ENCODE measurements around the gene CSRP3.

The CSRP3 gene

DNA sequence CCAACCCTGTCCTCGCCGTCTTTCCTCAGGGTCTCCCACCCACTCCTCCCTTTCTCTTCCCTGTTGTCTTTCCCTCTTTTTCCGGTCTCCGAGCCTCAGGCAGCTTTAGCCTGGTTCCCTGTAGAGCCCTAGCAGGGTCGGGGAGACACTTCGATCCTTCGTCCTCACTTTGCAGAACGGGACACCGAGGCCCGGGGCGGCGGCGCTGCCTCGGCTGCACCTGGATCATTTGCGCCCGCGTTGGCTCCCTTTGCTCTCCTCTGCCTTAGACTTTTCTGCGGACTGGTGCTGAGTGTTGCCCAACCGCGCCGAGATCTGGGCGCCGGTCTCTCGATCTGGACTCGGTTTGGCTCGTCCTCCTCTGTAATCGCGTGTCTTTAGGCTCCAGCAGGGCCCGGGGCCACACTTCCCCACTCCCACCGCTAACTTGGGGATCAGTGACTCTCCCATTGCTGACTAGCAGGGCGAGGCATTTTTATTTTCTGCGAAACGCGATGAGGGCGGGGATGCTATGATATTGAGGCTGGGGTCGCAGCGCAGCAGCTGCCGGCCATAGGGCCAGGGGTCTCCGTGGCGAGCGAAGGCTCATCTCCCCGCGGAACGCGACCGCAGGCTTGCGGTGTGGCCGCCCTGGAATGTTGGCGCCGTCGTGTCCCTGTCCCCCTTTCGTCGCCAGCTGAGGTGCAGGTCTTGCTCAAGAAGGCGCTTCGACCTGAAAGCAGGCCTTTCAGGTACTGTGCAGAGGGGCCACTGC is 40.6 kb upstream of the CSRP3 start:
- no peak overlapping the region for H3K27ac ChIP-seq (ENCODE audit: low read length, poor library complexity, severe bottlenecking)
- DNase-seq, result peak; percentile 21

DNA sequence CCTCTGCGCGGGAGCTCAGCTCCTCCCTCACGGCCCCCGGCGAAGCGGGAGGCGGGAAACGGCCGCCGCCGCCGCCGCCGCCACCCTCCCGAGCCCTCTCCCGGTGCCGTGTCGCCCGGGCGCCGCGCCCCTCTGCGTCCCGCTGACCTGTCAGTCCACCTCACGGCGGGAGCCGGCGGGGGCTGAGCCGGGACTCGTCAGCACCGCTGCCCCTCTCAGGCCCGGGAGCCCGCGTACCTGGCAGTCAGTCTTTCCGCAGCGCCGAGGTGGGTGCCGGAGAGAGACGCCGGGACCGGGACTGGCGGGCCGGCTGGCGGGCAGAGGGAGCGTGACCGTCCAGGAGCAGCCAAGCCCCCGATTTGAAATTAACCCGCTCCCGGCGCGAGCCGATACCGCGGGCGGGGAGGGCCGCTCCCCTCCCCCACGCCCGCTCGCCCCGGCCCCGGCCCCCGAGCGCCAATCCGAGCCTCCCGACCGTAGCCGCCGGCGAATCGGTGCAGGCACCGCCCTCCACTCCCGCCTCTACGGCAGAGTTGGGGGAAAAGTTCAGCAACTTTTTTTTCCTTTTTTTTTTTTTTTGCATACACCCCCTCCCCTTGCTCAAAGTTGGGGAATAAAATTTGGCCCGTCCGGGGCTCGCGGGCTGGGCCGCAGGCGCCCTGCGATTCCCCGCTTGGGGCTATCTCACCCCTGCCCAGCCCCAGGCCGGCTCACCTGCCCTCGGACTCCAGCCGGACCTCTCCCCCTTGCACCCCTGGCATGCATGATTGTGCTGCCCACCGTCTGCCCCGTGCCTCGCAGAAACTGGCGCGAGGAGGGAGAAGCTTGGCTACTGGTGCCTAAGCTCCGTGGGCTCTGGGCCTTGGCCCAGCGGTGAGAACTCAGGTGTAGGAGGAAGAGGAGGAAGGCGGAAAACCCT is 39.7 kb upstream of the CSRP3 start:
- Histone ChIP-seq H2BK120ac (ENCODE audit: low read depth, low read length) (no peak overlapping the region), H3K4me2 (ENCODE audit: low read length, poor library complexity, severe bottlenecking) (peak overlapping the region; percentile 100), H3K4me3 (ENCODE audit: insufficient read depth in 1 of 2, low read depth in 1 of 2, low read length in 2 of 2) (peak overlapping the region; percentile 72 to 79), H3K14ac (ENCODE audit: low read length in 2 of 2) (peak overlapping the region in 1 of 2 experiments; percentile 89), H3K79me1 (replicated peaks; ENCODE audit: low read length, poor library complexity, severe bottlenecking) (peaks cover 5% of the 10 kb centered on the region), H2BK12ac (ENCODE audit: low read length in 2 of 2) (no peak overlapping the region), H2BK15ac (ENCODE audit: low read depth, poor library complexity, severe bottlenecking) (no peak overlapping the region), H2AFZ (ENCODE audit: low read depth, low read length) (no peak overlapping the region), H3K9me3 (ENCODE audit: control insufficient read depth, low read length) (no peaks in the 10 kb centered on the region), H3K4ac (ENCODE audit: low read depth in 1 of 2, low read length in 2 of 2) (no peak overlapping the region), H3K23ac (ENCODE audit: low read length in 2 of 2) (peak overlapping the region; percentile 43 to 83), H2AK5ac (ENCODE audit: low read length, severe bottlenecking) (no peak overlapping the region), H4K91ac (ENCODE audit: low read length) (no peak overlapping the region), H2BK5ac (ENCODE audit: low read depth, low read length, poor library complexity, severe bottlenecking) (no peak overlapping the region), H3K27me3 (ENCODE audit: control insufficient read depth in 1 of 2, insufficient read depth in 1 of 2, low read length in 2 of 2) (peaks cover 20 to 28% of the 10 kb centered on the region in 2 experiments), H3K4me1 (ENCODE audit: control insufficient read depth, insufficient read depth, low read depth, low read length) (peaks cover 18% of the 10 kb centered on the region), H3K36me3 (ENCODE audit: control insufficient read depth in 1 of 2, insufficient read depth in 2 of 2, low read depth in 1 of 2, low read length in 2 of 2) (no peaks in the 10 kb centered on the region), H3K18ac (ENCODE audit: low read depth in 1 of 2, low read length in 2 of 2) (peak overlapping the region in 1 of 2 experiments; percentile 70), H4K8ac (ENCODE audit: low read length) (no peak overlapping the region), H3K27ac (ENCODE audit: low read length, poor library complexity, severe bottlenecking) (no peak overlapping the region), H3K9ac (ENCODE audit: low read length) (peak overlapping the region; percentile 19)
- under 1% methylated on average over 56 of the region's 92 CpGs for WGBS
- no peak for DNase-seq

More for the DNA sequence above, 40.6 kb upstream of the CSRP3 start:
- Histone ChIP-seq H3K18ac (ENCODE audit: low read depth in 1 of 2, low read length in 2 of 2) (no peak overlapping the region), H2BK12ac (ENCODE audit: low read length in 2 of 2) (no peak overlapping the region), H4K8ac (ENCODE audit: low read length) (no peak overlapping the region), H2AK5ac (ENCODE audit: low read length, severe bottlenecking) (no peak overlapping the region), H3K4me1 (ENCODE audit: control insufficient read depth, insufficient read depth, low read depth, low read length) (peaks cover 17% of the 10 kb centered on the region), H3K23ac (ENCODE audit: low read length in 2 of 2) (peak overlapping the region in 1 of 2 experiments; percentile 81), H3K9ac (ENCODE audit: low read length) (peak overlapping the region; percentile 19), H3K14ac (ENCODE audit: low read length in 2 of 2) (no peak overlapping the region), H3K4ac (ENCODE audit: low read depth in 1 of 2, low read length in 2 of 2) (no peak overlapping the region), H3K9me3 (ENCODE audit: control insufficient read depth, low read length) (no peaks in the 10 kb centered on the region), H2BK15ac (ENCODE audit: low read depth, poor library complexity, severe bottlenecking) (no peak overlapping the region), H3K79me1 (replicated peaks; ENCODE audit: low read length, poor library complexity, severe bottlenecking) (peaks cover 5% of the 10 kb centered on the region), H3K4me2 (ENCODE audit: low read length, poor library complexity, severe bottlenecking) (peak overlapping the region; percentile 100), H2BK5ac (ENCODE audit: low read depth, low read length, poor library complexity, severe bottlenecking) (no peak overlapping the region), H3K27me3 (ENCODE audit: control insufficient read depth in 1 of 2, insufficient read depth in 1 of 2, low read length in 2 of 2) (peaks cover 20 to 32% of the 10 kb centered on the region in 2 experiments), H2AFZ (ENCODE audit: low read depth, low read length) (peak overlapping the region; percentile 6), H2BK120ac (ENCODE audit: low read depth, low read length) (no peak overlapping the region), H4K91ac (ENCODE audit: low read length) (no peak overlapping the region), H3K4me3 (ENCODE audit: insufficient read depth in 1 of 2, low read depth in 1 of 2, low read length in 2 of 2) (peak overlapping the region; percentile 72 to 79), H3K36me3 (ENCODE audit: control insufficient read depth in 1 of 2, insufficient read depth in 2 of 2, low read depth in 1 of 2, low read length in 2 of 2) (no peaks in the 10 kb centered on the region)
- WGBS, result 13% methylated on average over 55 of the region's 55 CpGs

DNA sequence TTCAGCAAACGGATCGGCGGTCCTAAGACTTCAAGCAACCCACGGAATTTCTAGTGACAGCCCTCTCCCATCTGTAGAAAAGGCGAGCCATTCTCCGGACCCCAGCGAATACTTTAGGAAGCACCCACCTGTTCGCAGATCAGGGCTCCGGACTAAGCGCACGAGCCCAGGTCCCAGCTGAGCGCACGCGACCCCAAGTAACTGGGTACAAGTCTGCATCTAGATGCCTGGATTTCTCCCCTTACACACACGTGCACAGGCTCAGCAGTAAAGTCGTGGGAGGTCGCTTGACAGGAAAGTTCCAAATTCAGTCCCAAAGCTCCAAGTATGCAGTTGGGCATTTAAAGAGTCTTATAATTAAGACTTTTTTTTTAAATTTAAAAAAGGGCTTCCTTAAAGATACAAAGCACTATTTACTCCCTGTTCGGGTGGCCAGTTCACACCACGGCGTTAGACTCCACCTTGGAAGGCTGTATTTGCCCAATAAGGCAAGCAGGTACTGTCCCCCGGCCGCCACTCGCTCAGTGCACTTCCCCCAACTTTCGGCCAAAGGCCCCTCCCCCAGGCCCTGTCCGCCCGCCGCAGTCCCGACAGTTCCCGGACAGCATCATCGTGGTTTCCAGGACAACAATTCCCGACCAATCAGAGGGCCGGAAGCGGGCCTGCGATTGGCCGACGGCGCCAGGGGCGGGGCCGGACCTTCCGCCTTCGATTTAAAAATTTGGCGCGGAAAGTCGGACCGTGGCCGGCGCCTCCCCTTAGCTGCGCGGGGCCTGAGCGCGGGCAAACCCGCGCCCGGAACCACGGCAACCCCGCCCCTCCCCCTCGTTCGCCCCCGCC is 38.9 kb upstream of the CSRP3 start, which contains the start of gene E2F8:
Gene E2F8, minus strand, starts transcription at position 526 of the 840 bp plus-strand sequence. CDS start 824 bp downstream, outside the sequence.
- Histone ChIP-seq H3K9ac (ENCODE audit: low read length) (peak within 1 kb of the TSS; percentile 72), H2AFZ (ENCODE audit: low read depth, low read length) (peak within 1 kb of the TSS; percentile 11), H3K36me3 (ENCODE audit: control insufficient read depth in 1 of 2, insufficient read depth in 2 of 2, low read depth in 1 of 2, low read length in 2 of 2) (no peaks in the 10 kb centered on the region), H2BK5ac (ENCODE audit: low read depth, low read length, poor library complexity, severe bottlenecking) (no peak within 1 kb of the TSS), H3K18ac (ENCODE audit: low read depth in 1 of 2, low read length in 2 of 2) (peak within 1 kb of the TSS in 1 of 2 experiments; percentile 70), H3K23ac (ENCODE audit: low read length in 2 of 2) (peak within 1 kb of the TSS; percentile 43 to 83), H3K4me3 (ENCODE audit: insufficient read depth in 1 of 2, low read depth in 1 of 2, low read length in 2 of 2) (peak within 1 kb of the TSS; percentile 72 to 92), H3K9me3 (ENCODE audit: control insufficient read depth, low read length) (no peaks in the 10 kb centered on the region), H3K4ac (ENCODE audit: low read depth in 1 of 2, low read length in 2 of 2) (no peak within 1 kb of the TSS), H3K79me1 (replicated peaks; ENCODE audit: low read length, poor library complexity, severe bottlenecking) (peaks cover 5% of the 10 kb centered on the region), H2BK12ac (ENCODE audit: low read length in 2 of 2) (no peak within 1 kb of the TSS), H4K91ac (ENCODE audit: low read length) (no peak within 1 kb of the TSS), H2AK5ac (ENCODE audit: low read length, severe bottlenecking) (no peak within 1 kb of the TSS), H3K14ac (ENCODE audit: low read length in 2 of 2) (peak within 1 kb of the TSS in 1 of 2 experiments; percentile 89), H2BK15ac (ENCODE audit: low read depth, poor library complexity, severe bottlenecking) (no peak within 1 kb of the TSS), H3K27ac (ENCODE audit: low read length, poor library complexity, severe bottlenecking) (no peak within 1 kb of the TSS), H3K4me1 (ENCODE audit: control insufficient read depth, insufficient read depth, low read depth, low read length) (peaks cover 18% of the 10 kb centered on the region), H2BK120ac (ENCODE audit: low read depth, low read length) (no peak within 1 kb of the TSS), H3K27me3 (ENCODE audit: control insufficient read depth in 1 of 2, insufficient read depth in 1 of 2, low read length in 2 of 2) (peaks cover 20 to 21% of the 10 kb centered on the region in 2 experiments), H3K4me2 (ENCODE audit: low read length, poor library complexity, severe bottlenecking) (peak within 1 kb of the TSS; percentile 100), H4K8ac (ENCODE audit: low read length) (no peak within 1 kb of the TSS)
- WGBS, result under 1% methylated on average over 48 of the region's 59 CpGs
- DNase-seq, result peak; percentile 94

All from mesenchymal stem cell (in vitro differentiated cells and primary cell).